IPS-20b (cell line): Measurements from ENCODE around the gene MESP1.

Source experiments
- H3K27ac ChIP-seq: one replicate; pipeline ENCODE4 v1.5.1; 2013; ENCODE audit warnings: low read length
- H3K27me3 ChIP-seq: 2 replicates; pipeline ENCODE4 v1.6.1; 2013; ENCODE audit warnings: mild to moderate bottlenecking, low read length, inconsistent platforms; ENCODE audit not compliant: insufficient read depth
- H3K36me3 ChIP-seq: 2 replicates; pipeline ENCODE4 v1.6.1; 2013; ENCODE audit warnings: low read depth, mild to moderate bottlenecking, inconsistent platforms, low read length, moderate library complexity; ENCODE audit not compliant: insufficient read depth
- H3K4me1 ChIP-seq: 2 replicates; pipeline ENCODE4 v1.6.1; 2013; ENCODE audit warnings: mild to moderate bottlenecking, control low read depth, inconsistent platforms, low read length, moderate library complexity; ENCODE audit not compliant: insufficient read depth
- H3K4me3 ChIP-seq: 2 replicates; pipeline ENCODE4 v1.5.1; 2013; ENCODE audit warnings: mild to moderate bottlenecking, low read length, inconsistent platforms
- H3K9ac ChIP-seq: 2 replicates; pipeline ENCODE4 v1.6.1; 2013; ENCODE audit warnings: low read depth, mild to moderate bottlenecking, inconsistent platforms, low read length, moderate library complexity
- H3K9me3 ChIP-seq: 2 replicates; pipeline ENCODE4 v1.6.1; 2013; ENCODE audit warnings: mild to moderate bottlenecking, low read depth, low read length, inconsistent platforms; ENCODE audit not compliant: insufficient read depth

The MESP1 gene

GRCh38 chr15:89740137-89740536 is 10.9 kb downstream of the MESP1 start:
- no peaks in the 10 kb centered on the region for H3K4me1 ChIP-seq
- H3K9me3 ChIP-seq: no peaks in the 10 kb centered on the region
- H3K27me3 ChIP-seq: peaks cover 25% of the 10 kb centered on the region
- no peak overlapping the region for H3K27ac ChIP-seq
- H3K36me3 ChIP-seq: no peaks in the 10 kb centered on the region
- no peak overlapping the region for H3K9ac ChIP-seq
- no peak overlapping the region for H3K4me3 ChIP-seq

GRCh38 chr15:89735773-89736172 is 15.3 kb downstream of the MESP1 start:
- Histone ChIP-seq H3K4me3 (no peak overlapping the region), H3K27ac (no peak overlapping the region), H3K4me1 (no peaks in the 10 kb centered on the region), H3K27me3 (peaks cover 4% of the 10 kb centered on the region; the same call in 1 of the 2 replicates), H3K9ac (no peak overlapping the region), H3K9me3 (no peaks in the 10 kb centered on the region), H3K36me3 (no peaks in the 10 kb centered on the region)

DNA sequence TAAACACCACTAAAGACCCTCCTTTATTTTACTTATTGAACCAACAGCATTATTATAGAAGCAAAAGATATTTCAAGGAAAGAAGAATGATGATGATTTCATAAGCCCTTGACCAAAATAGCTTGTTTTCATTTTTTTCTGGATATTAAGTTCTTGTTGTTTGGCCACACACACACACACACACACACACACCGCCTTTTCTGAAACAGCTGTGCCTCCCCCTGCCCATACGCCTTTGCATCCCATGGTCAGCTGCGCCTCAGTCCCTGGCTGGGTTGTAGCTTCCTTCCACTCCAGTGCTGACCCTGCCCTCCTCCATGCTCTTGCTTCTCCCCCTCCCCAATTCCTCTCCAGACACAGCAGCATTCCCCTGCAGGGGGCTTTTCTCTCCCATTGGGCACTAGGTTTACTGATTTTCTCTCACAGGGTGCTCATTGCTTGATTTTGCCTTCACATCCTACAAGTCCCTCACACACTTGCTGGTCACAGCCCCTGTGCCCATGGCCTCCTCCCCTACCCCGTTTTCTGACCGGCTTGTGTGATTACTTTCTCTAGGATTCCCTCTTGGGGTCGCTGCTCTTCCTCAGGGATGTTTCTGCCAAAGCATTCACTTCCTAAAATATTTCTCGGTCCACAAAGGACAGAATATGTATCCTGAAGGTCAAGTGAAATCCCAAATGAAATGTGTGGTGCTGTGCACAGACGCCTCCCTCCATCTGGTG is 18.4 kb downstream of the MESP1 start:
- Histone ChIP-seq H3K9me3 (no peaks in the 10 kb centered on the region), H3K27me3 (peaks cover 4% of the 10 kb centered on the region; the same call in 1 of the 2 replicates), H3K4me3 (no peak overlapping the region), H3K4me1 (no peaks in the 10 kb centered on the region), H3K27ac (no peak overlapping the region), H3K36me3 (no peaks in the 10 kb centered on the region), H3K9ac (no peak overlapping the region)

DNA sequence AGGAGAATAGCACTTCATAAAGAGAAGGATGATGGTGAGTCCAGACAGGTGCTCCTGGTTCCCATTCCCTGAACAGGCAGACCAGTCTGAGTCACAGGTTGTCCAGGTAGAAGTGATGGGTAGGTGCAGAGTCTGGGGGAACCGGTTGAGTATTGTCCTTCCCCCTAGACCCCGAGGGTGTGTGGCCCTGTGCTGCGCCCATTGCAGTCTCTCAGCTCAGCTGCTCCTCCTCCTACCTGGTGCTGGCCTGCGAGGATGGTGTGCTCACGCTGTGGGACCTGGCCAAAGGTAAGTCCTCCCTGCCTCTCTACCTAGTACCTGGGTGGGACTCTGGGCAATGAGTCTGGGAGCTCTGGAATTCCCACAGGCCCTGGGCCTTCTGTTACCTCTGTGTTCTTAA is 19.8 kb downstream of the MESP1 start:
- Histone ChIP-seq H3K27ac (no peak overlapping the region), H3K9ac (no peak overlapping the region), H3K4me3 (no peak overlapping the region), H3K36me3 (no peaks in the 10 kb centered on the region), H3K27me3 (peaks cover 4% of the 10 kb centered on the region; the same call in 1 of the 2 replicates), H3K4me1 (no peaks in the 10 kb centered on the region), H3K9me3 (no peaks in the 10 kb centered on the region)

GRCh38 chr15:89728254-89728653 is 22.8 kb downstream of the MESP1 start:
- Histone ChIP-seq H3K27me3 (no peaks in the 10 kb centered on the region), H3K4me3 (no peak overlapping the region), H3K36me3 (no peaks in the 10 kb centered on the region), H3K4me1 (no peaks in the 10 kb centered on the region), H3K27ac (no peak overlapping the region), H3K9me3 (peaks cover 6% of the 10 kb centered on the region; the same call in 1 of the 2 replicates), H3K9ac (no peak overlapping the region)

- Histone ChIP-seq H3K9ac (no peak overlapping the region), H3K4me3 (no peak overlapping the region), H3K27me3 (no peaks in the 10 kb centered on the region), H3K9me3 (peaks cover 6% of the 10 kb centered on the region; the same call in 1 of the 2 replicates), H3K4me1 (no peaks in the 10 kb centered on the region), H3K27ac (no peak overlapping the region), H3K36me3 (no peaks in the 10 kb centered on the region)
Measured at GRCh38 chr15:89725064-89725463, 26.0 kb downstream of the MESP1 start.

DNA sequence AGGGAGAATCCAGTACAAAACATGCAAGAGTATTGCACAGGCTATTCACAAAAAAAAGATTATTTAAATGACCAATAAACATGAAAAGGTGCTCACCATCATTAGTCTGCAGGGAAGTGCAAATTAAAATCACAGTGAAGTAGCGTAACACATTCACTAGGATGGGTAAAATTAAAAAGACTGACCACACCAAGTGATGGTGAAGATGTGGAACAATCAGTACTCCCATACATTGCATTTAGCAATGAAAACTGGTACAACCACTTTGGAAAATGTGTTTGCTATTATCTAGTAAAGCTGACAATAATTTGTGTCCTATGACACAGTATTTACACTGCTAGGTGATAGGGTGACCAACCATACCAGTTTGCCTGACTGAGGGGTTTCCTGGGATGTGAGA is 26.4 kb downstream of the MESP1 start:
- H3K9me3 ChIP-seq: peaks cover 6% of the 10 kb centered on the region; the same call in 1 of the 2 replicates
- H3K4me3 ChIP-seq: no peak overlapping the region
- no peak overlapping the region for H3K9ac ChIP-seq
- no peaks in the 10 kb centered on the region for H3K36me3 ChIP-seq
- no peak overlapping the region for H3K27ac ChIP-seq
- H3K4me1 ChIP-seq: no peaks in the 10 kb centered on the region
- H3K27me3 ChIP-seq: no peaks in the 10 kb centered on the region

GRCh38 chr15:89723031-89723430 is 28.0 kb downstream of the MESP1 start:
- H3K4me3 ChIP-seq: no peak overlapping the region

GRCh38 chr15:89714775-89715174 is 36.3 kb downstream of the MESP1 start:
- no peak overlapping the region for H3K4me3 ChIP-seq
- H3K36me3 ChIP-seq: no peaks in the 10 kb centered on the region
- no peaks in the 10 kb centered on the region for H3K4me1 ChIP-seq
- no peaks in the 10 kb centered on the region for H3K27me3 ChIP-seq
- no peaks in the 10 kb centered on the region for H3K9me3 ChIP-seq
- H3K9ac ChIP-seq: no peak overlapping the region
- no peak overlapping the region for H3K27ac ChIP-seq

More at GRCh38 chr15:89723031-89723430, 28.0 kb downstream of the MESP1 start:
- H3K4me1 ChIP-seq: no peaks in the 10 kb centered on the region
- peaks cover 6% of the 10 kb centered on the region; the same call in 1 of the 2 replicates for H3K9me3 ChIP-seq
- no peak overlapping the region for H3K27ac ChIP-seq
- H3K27me3 ChIP-seq: no peaks in the 10 kb centered on the region
- no peaks in the 10 kb centered on the region for H3K36me3 ChIP-seq
- H3K9ac ChIP-seq: no peak overlapping the region

DNA sequence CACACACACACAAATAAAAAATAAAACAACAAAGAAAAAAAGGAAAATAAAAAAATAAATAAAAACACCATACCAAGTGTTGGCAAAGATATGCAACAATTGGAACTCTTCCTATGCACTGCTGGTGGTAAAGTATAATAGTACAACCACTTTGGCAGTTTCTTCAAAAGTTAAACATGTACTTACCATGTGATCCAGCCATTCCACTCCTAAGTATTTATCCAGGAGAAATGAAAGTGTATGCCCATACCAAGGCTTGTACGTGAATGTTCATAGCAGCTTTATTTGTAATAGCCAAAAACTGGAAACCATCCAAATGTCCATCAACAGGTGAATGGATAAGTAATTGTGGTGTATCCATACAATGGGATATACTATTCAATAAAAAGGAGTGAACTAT is 43.5 kb downstream of the MESP1 start:
- Histone ChIP-seq H3K9ac (no peak overlapping the region), H3K36me3 (no peaks in the 10 kb centered on the region), H3K4me1 (no peaks in the 10 kb centered on the region)

GRCh38 chr15:89704411-89704810 is 46.6 kb downstream of the MESP1 start:
- H3K9me3 ChIP-seq: no peaks in the 10 kb centered on the region
- H3K27ac ChIP-seq: no peak overlapping the region
- H3K4me3 ChIP-seq: no peak overlapping the region
- H3K27me3 ChIP-seq: no peaks in the 10 kb centered on the region
- H3K36me3 ChIP-seq: no peaks in the 10 kb centered on the region
- no peaks in the 10 kb centered on the region for H3K4me1 ChIP-seq
- H3K9ac ChIP-seq: no peak overlapping the region

More for the DNA sequence above, 43.5 kb downstream of the MESP1 start:
- no peaks in the 10 kb centered on the region for H3K9me3 ChIP-seq
- no peak overlapping the region for H3K27ac ChIP-seq
- no peaks in the 10 kb centered on the region for H3K27me3 ChIP-seq
- no peak overlapping the region for H3K4me3 ChIP-seq
